ENCODE data around the gene LLPH.

DNA sequence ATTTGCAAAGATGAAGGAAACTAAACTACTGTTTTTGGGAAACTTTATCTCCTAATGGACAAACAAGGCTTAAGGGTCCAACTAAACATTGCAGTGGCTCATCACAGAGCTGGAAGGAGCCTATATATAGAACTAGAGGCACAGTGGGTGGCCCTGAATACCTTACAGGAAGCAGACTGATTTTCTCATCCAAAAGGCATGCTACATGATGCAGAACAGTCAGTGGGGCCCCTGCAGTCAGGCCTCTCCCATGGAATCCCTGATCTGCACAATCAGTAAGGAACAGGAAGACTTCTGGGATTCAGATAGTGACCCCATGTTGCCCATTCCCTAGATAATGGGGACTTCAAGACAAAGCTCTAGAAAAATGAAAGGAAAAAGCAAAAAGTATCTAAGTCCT lies 1.9 kb upstream of the LLPH start:
- TF ChIP-seq, protein P1, sequence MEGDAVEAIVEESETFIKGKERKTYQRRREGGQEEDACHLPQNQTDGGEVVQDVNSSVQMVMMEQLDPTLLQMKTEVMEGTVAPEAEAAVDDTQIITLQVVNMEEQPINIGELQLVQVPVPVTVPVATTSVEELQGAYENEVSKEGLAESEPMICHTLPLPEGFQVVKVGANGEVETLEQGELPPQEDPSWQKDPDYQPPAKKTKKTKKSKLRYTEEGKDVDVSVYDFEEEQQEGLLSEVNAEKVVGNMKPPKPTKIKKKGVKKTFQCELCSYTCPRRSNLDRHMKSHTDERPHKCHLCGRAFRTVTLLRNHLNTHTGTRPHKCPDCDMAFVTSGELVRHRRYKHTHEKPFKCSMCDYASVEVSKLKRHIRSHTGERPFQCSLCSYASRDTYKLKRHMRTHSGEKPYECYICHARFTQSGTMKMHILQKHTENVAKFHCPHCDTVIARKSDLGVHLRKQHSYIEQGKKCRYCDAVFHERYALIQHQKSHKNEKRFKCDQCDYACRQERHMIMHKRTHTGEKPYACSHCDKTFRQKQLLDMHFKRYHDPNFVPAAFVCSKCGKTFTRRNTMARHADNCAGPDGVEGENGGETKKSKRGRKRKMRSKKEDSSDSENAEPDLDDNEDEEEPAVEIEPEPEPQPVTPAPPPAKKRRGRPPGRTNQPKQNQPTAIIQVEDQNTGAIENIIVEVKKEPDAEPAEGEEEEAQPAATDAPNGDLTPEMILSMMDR (IDR thresholded peaks at IDR 0.05): no peak
- TF ChIP-seq FOXP1 (CRISPR knock-in tag; IDR thresholded peaks at IDR 0.05; ENCODE audit: borderline replicate concordance): no peak
- TF ChIP-seq SMAD3 (CRISPR knock-in tag; IDR thresholded peaks at IDR 0.05; ENCODE audit: borderline replicate concordance): no peak
- TF ChIP-seq IRF2 (CRISPR knock-in tag; IDR thresholded peaks at IDR 0.05; ENCODE audit: borderline replicate concordance, low read depth): no peak
- TF ChIP-seq ZNF138 (CRISPR knock-in tag; conservative IDR thresholded peaks at IDR 0.05): no peak

All from WTC11 (cell line).